NCI-H2171 treated with DMSO at 0.1 percent for 48 hours (cell line): ENCODE measurements around the gene MRPS23.

Experiments used
- DNase-seq: peaks from one replicate; lab custom pipeline; 2025; lab: John Stamatoyannopoulos, UW

The MRPS23 gene

DNA sequence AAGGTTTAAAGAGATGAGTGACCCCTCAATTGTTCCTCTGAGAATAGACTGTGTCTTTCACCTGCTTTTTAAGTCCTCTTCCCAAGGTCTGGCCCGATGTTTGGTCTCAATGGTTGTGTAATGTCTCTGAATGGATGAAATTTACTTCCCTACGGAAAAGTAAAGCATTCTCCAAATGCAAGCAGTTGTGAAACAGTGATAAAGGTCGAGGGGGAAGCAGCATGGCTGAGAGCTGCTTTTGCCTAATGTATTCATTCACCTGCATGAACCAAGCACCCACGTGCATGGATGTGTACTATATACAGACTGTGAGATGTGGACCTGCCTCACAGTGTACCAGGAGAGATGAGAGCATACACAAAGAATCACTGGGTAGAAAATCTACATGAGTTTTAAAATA is 11.4 kb downstream of the MRPS23 start:
- DNase-seq, result no peak

DNA sequence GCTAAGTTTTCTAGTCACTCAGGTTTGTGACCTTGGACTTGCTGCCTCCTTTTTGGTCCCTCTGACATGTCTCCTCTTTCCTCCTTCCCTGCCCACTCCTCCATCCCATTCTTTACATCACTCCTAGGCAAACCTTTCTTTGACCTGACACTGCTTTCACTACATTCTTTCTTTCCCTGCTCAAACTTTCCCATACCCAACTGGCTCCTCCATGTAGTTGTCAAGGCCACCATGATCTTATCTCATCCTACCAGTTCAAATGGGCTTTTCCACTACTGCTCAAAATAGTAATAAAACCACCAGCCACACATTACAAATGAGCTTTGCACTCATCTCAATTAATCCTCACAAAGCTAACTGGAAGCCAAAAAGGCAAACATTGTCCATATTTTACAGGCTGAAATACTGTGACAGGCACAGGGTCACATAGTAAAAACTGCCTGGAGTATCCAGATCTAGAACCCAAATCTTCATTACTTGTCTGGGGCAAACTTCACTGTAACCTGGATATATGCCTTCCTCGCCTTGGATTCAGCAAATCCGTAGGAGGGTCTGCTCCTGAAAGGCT is 14.4 kb downstream of the MRPS23 start:
- no peak for DNase-seq

DNA sequence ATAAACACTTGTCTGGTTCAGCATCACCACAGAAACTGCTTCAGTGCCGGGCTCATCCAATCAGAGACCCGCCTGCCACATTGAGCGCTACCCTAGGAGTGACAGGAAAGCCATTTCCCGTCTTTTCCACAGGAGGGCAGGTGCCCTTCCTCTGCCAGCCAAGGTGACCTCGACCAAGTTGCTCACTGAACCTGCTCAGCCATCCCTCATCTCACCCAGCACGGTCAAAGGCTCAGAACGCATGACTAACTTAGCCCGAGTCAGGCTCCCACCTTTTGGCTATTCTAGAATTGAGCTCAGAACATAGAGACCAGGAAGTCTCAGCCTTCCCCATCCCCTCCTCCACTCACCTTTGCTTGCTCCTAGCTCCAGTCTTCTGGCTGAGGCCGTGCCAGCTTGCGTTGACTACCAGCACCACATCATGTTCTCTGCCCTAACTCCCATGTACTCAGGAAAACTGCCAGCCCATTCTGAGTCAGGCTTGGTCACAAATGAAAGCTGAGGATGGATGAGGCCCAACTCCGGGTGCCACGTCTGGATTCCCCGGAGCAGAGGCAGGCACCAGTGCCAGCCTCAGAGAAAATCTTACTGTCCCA is 15.6 kb downstream of the MRPS23 start:
- DNase-seq, result peak; percentile 35

DNA sequence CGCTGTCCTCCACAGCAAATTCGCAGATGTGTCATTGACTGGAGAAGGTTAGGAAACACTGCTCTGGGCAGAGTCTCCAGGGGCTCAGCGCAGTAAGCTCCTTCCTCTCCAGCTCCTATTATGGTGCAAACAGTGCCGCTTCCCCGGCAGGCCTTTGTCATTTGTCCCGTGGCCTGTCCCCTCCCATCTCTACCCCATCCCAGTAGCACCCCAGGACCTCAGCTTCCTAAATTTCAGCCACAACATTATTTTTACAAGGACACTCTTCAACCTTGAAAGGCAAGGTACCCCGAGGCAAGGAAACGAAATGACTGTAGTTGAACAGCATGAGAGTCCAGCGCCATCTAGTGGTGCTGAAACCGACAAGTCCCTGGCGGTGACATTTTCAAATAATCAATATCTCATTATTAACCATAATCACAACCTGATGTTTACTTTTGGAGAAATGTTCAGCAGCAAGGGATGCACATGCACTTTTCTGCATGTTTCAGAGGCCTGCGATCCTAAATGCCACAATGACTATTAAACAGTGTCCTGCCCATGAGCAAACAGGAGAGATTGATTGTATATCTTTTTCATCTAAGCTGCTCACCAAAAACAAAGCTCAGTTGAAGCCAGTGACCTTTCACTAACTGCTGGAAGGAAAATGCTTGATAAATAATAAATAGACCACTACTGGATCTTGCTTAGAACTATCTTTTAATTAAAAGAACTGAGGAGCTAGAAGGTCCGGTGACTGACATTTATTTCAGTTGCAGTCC is 16.5 kb downstream of the MRPS23 start:
- DNase-seq, result peak; percentile 86

DNA sequence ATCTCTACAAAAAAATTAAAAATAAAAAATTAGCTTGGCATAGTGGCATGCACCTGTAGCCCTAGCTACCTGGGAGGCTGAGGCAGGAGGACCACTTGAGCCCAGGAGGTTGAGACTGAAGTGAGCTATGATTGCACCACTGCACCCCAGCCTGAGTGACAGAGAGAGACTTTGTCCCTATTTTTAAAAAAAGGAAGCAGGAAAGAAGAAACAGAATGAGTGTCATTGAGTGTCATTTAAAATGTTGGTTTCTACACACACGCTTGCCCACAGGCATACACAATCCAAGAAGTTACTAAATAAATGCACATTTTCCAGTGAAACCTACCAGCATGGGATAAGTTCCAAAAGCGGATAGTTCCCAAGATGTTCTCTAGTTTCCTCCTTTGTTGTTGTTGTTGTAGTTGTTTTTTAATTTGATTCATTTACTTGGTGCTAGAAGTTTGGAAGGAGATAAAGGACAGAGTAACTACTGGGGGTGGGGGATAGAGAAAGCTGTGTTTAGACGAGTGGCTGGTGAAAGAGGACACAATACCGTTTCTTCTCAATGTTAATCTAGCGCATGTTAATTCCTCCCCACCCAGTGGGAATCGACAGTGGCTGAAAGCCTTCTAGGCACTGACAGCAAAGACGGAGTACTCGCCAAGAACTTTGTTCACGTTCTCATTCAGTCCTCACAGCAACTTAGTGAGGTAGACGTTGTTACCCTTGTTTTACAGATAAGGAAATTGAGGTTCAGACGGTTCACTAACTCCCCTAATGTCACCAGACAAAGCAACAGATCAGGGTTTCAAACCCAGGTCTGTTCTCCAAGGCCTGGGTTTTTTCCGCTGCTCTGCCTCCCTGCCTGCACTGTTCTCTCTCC is 17.3 kb downstream of the MRPS23 start:
- DNase-seq, result no peak

DNA sequence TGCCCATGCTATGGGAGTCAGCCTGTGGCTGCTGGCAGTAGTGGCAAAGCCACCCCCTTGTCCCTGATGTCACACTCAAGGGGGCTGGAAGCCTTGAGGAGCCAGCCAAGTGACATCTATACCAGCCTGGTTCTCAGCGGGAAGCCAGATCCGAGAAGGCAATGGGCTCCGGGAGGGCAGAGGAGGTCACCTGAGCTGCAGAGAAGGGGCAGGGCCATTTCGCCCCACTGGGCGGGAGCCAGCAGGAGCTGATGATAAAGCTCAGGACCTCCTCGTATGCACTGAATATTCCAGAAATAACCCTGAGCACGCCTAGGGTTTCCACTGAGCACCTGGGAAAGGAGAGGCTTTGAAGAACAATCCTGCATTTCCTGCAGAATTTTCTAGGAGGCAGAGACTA is 19.0 kb downstream of the MRPS23 start:
- no peak for DNase-seq

DNA sequence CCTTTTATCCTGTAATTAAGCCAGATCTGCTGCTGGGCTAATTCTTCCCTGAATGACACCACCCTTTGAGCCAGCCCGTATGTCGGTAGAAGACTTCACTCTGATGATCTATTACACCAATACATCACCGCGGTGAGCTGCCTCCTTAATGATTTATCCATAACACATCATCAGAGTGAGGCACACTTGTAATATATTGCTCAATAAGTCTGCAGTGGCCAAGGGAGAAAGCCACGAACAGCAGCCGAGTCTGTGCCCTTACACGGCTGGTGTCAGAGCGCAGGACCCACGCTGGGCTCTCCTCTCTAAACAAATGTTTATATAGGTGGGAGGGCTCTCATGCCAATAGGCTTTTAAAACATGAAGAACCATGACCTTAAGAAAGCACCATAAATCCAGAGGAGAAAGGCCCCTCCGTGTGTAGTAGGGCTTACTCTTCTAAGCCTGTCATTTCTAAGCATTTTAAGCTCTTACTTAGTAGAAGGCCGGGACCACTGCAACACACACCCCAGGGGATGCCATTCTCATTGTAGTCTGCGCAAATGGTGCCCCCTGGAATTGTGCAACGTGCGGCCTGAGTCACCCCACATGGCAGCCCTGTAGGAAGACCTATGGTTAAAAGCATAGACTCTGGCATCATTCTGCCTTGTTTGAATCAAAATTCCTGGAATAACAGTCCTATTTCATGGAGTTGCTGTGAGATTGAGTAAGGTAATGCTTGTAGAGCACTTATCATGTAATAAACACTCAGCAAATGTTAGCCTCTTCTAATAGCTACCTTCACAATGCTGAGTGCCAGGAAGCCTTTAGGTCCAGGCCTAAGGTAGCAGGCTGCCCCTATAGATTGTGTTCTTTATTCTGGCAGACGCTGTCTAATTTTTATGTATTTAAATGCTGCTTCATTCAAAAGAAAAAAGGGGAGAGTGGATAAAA is 26.1 kb downstream of the MRPS23 start:
- no peak for DNase-seq

DNA sequence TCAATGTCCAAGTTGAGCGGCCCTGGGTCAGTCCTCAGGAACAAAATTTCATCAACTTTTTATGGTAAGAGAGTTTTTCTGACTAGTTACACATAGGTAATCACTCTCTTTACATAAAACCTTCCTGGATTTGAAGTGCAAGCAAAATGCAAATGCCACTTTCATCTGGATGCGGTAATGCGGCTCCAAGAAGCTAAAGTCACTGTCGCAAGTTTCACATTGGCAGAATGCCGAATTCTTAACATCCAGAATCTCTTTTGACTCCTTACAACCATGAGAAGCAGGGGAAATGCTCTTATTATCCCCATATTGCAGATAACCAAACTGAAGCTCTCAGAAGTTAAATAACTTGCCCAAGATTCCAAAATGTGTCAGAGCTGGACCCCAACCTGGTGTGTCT is 30.0 kb downstream of the MRPS23 start:
- DNase-seq, result no peak

DNA sequence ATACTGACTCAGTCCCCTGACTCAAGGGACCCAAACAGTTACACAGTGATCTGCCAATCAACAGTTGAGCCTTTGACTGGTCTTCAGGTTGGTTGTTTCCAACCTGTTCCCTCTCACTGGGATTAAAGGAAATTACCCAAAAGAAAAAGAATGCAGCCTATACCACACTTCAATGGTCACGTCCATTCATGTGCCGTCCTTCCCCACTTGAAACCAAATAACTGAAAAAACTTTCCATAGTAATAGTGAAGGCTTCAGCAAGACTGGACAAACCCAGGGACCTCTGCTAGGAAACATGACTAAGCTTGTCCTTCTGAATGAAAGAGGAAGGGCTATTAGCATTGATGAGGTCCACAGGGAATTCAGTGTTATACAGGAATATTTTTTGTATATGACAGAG is 30.6 kb downstream of the MRPS23 start:
- no peak for DNase-seq

DNA sequence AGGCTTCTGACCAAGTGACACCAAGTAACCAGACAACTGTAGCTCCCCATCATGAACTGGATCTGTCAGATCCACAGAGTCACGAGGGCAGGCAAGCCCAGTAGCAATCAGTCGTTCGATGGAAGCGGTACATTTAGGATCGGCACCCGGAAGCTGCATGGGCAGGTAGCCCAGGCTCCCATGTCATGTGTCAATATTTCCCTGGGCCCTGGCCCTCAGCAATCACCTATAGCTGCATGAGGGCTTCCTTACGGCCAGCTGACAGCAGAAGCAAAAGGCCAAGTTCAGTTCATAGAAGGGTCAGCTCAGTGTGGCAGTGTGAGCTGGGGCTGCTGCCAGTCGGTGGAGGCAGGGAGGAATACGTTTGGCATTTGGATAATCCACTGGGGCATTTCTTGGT is 31.8 kb downstream of the MRPS23 start:
- DNase-seq, result no peak

DNA sequence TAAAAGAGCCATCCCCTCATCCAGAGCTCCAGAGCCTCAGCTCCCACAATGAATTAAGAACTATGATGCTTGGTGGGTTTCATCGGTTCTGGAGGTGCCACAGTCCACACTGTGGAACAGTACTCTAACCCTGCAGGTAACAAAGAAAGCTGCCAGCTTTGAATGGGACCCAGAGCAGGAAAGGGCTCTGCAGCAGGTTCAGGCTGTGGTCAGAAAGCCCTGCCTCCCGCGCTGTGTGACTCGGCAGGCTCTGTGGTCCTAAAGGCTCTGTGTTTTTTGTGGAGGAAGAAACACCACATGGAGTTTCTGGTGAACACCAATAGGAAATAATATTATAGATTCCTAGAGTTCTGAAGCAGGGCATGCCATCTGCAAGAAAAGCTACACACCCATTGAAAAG is 32.5 kb downstream of the MRPS23 start:
- DNase-seq, result no peak

DNA sequence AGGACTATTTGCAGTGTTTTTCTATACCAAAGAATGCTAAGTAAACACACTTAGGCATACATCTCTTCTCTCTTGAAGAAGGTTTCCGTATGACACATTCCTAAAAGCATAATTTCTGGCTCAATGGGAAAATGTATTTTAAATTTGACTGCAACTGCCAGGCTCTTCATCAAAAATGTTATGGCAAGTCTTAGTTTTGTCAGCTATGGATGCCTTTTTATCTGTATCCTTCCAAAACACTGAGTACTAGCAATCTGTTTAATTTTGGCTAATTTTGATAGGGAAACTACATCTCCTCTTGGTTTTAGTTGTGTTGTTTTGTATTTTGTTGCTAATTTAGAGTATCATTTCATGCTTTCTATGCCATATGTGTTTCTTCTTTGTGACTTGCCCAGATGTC is 35.4 kb downstream of the MRPS23 start:
- DNase-seq, result no peak

DNA sequence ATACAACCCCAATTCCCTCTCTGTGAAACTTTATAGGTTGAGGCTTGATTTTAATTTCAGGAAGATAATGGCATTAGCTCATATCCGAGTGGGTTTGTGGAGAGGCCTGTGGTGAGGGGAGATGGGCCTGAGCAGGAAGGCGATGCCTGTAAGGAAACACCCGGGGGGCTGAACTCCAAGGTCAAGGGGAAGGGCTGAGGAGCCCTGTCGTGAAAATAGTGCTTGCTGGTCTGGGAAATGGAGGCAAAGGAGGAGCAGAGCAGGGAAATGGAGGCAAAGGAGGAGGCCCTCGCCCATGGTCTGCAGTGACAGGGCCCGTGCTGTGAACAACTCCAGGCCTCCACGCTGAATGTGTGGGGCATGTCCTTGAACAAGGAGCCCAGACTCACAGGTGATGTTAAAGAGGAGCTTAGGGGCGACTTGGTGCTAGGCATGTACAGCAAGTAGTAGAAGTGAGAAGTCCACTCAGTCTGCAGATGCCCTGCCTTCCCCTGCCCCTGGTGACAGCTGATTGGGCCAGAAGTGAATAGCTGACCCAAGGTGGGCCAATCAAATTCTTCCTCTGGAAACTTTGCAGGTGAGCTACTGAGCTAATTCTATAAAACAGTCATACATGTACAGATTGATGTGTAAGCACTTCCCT is 38.1 kb downstream of the MRPS23 start:
- DNase-seq, result no peak

DNA sequence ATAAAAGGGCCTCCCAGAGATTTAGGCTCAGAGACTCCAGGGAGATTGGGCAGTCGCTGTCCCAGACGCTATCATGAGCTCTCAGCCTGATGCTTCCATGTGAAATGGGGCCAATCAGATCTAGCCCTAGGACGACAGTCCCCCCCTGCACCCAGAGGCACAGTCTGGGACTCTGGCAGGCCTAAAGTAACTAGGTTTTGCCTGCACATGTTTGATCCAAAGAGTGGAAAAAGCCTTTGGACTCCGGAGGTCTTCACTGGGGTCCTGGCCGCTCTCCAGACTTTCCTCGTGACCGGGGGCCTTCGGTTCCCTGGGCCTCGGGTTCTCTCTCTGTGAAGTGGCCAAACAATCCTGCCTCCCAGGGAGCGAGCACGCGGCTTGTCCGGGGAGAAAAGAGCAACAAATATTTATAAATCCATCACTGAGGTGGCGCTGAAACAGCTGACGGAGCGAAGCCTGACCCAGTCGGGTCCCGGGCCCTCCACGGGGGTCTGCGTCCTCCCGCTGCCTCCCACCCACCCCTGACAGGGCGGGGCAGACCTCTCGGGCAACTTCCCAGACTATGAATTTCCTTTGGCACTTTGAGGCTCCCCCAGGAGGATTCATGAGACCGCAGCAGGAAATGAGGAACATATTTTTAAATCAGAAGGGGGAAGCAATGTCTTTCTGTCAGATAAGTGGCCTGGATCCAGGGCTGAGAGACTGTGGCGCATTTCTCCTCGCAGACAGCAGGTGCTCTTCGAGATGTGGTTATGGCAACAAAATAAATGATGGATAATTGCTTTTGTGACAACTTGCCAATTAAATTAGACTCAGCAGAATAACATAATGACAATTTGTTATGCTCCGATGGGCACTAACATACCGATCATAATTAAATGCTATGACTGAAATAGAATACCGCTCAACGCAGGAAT is 38.9 kb downstream of the MRPS23 start:
- peak; percentile 99 for DNase-seq

DNA sequence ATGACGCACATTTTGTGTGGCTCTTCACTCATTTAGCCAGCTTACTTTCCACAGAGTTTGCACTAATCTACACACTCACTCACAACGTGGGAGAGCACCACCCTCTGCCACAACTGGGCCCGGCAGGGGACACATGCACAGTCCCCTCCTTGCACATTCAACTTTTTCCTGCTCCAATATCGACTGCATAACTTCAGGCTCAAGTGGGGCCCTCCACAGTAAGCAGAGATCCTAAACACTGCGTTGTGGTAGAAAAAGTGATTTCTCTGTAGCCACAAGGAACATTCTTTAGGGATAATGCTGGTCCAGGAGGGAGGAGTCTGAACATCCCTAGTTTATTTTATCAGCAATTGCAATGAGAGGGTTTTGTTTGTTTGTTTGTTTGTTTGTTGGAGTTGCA is 40.0 kb downstream of the MRPS23 start:
- DNase-seq, result no peak

DNA sequence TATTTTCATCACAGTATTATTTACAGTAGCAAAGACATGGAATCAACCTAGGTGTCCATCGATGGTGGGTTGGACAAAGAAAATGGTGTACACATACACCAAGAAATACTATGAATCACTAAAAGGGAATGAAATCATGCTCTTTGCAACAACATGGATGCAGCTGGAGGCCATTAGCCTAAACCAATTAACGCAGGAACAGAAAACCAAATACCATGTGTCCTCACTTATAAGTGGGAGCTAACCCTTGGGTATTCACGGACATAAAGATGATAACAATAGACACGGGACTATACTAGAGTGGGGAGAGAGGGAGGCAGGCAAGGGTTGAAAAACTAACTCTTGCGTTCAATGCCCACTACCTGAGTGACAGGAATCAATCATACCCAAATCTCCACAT is 41.0 kb downstream of the MRPS23 start:
- DNase-seq, result no peak

DNA sequence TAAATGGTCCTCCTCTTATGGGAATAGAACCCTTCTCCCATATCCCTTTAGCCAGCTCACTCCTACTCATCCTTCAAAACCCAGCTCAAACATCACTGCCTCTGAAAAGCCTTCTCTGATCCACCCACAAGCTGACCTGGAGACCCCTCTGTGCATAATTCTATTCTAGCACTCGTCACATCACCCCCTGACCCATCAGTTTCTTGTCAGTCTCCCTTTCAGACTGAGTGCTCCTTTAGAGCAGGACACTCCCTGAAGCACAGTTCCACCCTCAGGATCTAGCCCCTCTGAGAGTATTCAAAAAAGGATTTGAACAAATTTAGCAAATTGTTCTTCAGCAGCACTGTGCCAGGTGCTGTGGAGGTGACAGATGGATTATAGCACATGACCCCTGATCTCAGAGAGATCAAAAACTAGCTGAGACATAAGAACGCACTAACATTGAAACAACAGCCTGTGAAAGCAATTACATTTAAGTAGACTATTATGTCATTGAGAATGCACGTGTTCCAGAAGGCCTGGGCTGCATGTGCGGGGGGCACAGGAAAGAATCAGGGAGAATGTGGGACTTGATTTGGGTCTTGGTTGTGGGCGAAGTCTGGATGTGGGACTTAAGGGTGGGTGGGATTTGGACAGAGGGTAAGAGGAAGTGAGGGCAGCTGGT is 43.5 kb downstream of the MRPS23 start:
- peak; percentile 90 for DNase-seq

DNA sequence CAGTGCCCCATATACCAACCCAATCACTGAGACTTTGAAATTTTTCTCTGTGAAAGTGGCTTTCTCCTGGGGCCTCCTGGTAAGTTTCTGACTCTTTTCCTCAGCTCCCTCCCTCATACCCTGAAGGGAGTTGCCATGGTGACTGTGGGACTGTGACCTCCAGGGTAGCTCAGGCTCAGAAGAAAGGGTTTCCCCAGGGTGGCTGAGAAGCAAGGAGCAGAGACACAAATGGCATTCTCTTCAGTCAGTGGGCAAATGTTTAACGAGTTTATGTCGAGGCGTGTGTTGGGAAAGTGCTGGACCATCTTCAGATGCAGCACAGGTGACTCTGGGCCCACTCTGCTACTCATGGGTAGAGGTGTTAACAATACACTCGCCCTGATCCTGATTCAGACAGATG is 46.8 kb downstream of the MRPS23 start:
- no peak for DNase-seq

DNA sequence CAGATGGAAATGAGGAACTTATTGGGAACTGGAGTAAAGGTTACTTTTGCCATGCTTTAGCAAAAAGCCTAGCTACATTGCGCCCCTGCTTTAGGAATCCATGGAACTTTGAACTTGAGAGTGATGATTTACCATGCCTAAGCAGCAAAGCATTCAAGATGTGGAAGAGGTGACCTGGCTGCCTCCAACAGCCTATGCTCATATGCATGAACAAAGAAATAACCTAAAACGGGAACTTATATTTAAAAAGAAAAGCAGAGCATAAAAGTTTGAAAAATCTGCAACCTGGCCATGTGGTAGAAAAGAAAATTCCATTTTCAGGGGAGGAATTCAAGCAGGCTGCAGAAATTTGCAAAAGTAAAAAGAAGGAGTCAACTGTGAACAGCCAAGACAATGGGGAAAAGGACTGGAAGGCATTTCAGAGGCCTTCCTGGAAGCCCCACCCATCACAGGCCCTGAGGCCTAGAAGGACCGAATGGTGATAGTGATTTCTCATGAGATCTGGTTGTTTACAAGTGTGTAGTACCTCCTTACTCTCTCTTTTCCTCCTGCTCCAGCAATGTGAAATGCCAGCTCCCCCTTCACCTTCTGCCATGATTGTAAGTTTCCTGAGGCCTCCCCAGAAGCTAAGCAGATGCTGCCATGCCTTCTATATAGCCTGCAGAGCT is 48.7 kb downstream of the MRPS23 start:
- DNase-seq, result no peak
